ENCODE results near the gene PREX1. TPM values are rescaled to one million over a fixed set of nuclear protein-coding genes. Genes with fewer than 3 reads are reported as not detected.
"Not testable (repeated sequence)": the region's sequence is repeated elsewhere in the genome, so short reads cannot be mapped to it uniquely, and the experiment has no call there.

PREX1 gene
- total and polyA plus RNA-seq, 10 donors = 36.7 to 279 (median 157) TPM

DNA sequence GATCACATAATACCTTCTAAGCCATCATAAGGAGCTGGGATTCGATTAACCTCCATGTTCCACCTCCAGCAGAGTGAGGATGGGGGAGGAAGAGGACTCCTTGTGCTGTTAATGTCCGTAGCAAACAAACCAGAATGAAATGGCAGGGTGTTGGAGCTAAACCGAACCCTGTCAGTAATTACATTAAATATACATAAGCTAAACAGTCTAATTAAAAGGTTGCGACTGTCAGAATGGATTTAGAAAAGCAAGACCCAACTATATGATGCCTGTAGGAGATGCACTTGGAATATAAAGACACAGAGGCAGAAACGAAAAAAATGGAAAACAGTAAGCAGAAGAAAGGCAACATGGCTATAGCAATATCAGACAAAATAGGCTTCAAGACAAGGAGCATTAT, 13.2 kb downstream of the PREX1 start:
- H3K9me3 ChIP-seq = no peaks in the 10 kb centered on the region
- H3K36me3 ChIP-seq = peaks cover 0 to 72% (median 0%) of the 10 kb centered on the region in 6 donors
- H3K4me1 ChIP-seq = peaks cover 39 to 100% (median 94%) of the 10 kb centered on the region in 6 donors
- no peaks in the 10 kb centered on the region for H3K27me3 ChIP-seq (replicated peaks in 1 of 7)
- no peak for DNase-seq
- H3K4me3 ChIP-seq = no peak overlapping the region
- TF ChIP-seq CTCF (IDR thresholded peaks at IDR 0.05 in 8 of 11, conservative IDR thresholded peaks at IDR 0.05 in 3 of 11) = no peak
- no peak for TF ChIP-seq POLR2AphosphoS5 (IDR thresholded peaks at IDR 0.05)
- TF ChIP-seq POLR2A (IDR thresholded peaks at IDR 0.05) = no peak
- 91 to 96% (median 94%) methylated on average over 5 of the region's 5 CpGs for WGBS, 5 donors
- H3K27ac ChIP-seq = peak overlapping the region in 2 of 8 donors; percentile 3 to 15
- intact Hi-C loops (cut with DNase I; ENCODE audit: low total_unique reads) = no loop called here

- TF ChIP-seq POLR2AphosphoS5 (IDR thresholded peaks at IDR 0.05) = peak in 1 of 3 donors; percentile 8
- no peak for TF ChIP-seq POLR2A (IDR thresholded peaks at IDR 0.05)
- no peaks in the 10 kb centered on the region for H3K27me3 ChIP-seq (replicated peaks in 1 of 7)
- no peaks in the 10 kb centered on the region for H3K9me3 ChIP-seq
- H3K27ac ChIP-seq = peak overlapping the region in 3 of 8 donors; percentile 3 to 37 (median 21)
- H3K36me3 ChIP-seq = peaks cover 0 to 70% (median 0%) of the 10 kb centered on the region in 6 donors
- peaks cover 36 to 100% (median 94%) of the 10 kb centered on the region in 6 donors for H3K4me1 ChIP-seq
- no peak overlapping the region for H3K4me3 ChIP-seq
- no peak for DNase-seq
- intact Hi-C loops (cut with DNase I; ENCODE audit: low total_unique reads) = no loop called here
- WGBS, 5 donors = 55 to 85% (median 73%) methylated on average over 5 of the region's 5 CpGs
Observed at GRCh38 chr20:48813930-48814546, 13.8 kb downstream of the PREX1 start.

DNA sequence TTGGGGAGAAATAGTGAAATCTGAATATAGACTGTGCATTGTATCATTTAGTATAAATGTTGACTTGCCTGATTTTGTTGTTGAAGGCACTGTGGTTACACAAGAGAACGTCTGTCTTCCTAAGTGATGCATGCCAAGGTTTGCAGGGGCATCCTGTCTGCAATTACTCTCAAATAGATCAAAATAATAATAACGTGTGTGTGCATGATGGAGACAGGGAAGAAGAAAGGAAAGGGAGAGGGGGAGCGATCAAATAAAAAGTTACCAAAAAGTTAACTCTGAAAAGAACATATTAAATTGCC, 14.4 kb downstream of the PREX1 start:
- WGBS, 5 donors = 36 to 44% (median 39%) methylated on average over 3 of the region's 3 CpGs
- peaks cover 29 to 100% (median 90%) of the 10 kb centered on the region in 6 donors for H3K4me1 ChIP-seq

GRCh38 chr20:48812600-48813445, 15.0 kb downstream of the PREX1 start:
- TF ChIP-seq CTCF (IDR thresholded peaks at IDR 0.05 in 8 of 11, conservative IDR thresholded peaks at IDR 0.05 in 3 of 11) (no peak), POLR2A (IDR thresholded peaks at IDR 0.05) (no peak), POLR2AphosphoS5 (IDR thresholded peaks at IDR 0.05) (peak in 1 of 3 donors; percentile 45)
- Histone ChIP-seq H3K4me1 (peaks cover 24 to 100% (median 87%) of the 10 kb centered on the region in 6 donors), H3K27me3 (replicated peaks in 1 of 7) (no peaks in the 10 kb centered on the region), H3K4me3 (no peak overlapping the region), H3K36me3 (peaks cover 0 to 70% (median 0%) of the 10 kb centered on the region in 6 donors), H3K9me3 (peaks cover 0 to 1% (median 0%) of the 10 kb centered on the region in 8 donors), H3K27ac (peak overlapping the region in 4 of 8 donors; percentile 3 to 37 (median 17))
- 80 to 86% (median 83%) methylated on average over 15 of the region's 15 CpGs for WGBS, 5 donors
- intact Hi-C loops (cut with DNase I; ENCODE audit: low total_unique reads) = no loop called here
- DNase-seq = peak; percentile 56

More for the DNA sequence above, 14.4 kb downstream of the PREX1 start:
- H3K27me3 ChIP-seq (replicated peaks in 1 of 7) = no peaks in the 10 kb centered on the region
- TF ChIP-seq POLR2AphosphoS5 (IDR thresholded peaks at IDR 0.05) = no peak
- TF ChIP-seq CTCF (IDR thresholded peaks at IDR 0.05 in 8 of 11, conservative IDR thresholded peaks at IDR 0.05 in 3 of 11) = no peak
- TF ChIP-seq POLR2A (IDR thresholded peaks at IDR 0.05) = no peak
- peaks cover 0 to 70% (median 0%) of the 10 kb centered on the region in 6 donors for H3K36me3 ChIP-seq
- H3K9me3 ChIP-seq = no peaks in the 10 kb centered on the region
- DNase-seq = no peak
- peak overlapping the region in 3 of 8 donors; percentile 3 to 37 (median 21) for H3K27ac ChIP-seq
- no peak overlapping the region for H3K4me3 ChIP-seq
- intact Hi-C loops (cut with DNase I; ENCODE audit: low total_unique reads) = no loop called here

GRCh38 chr20:48812114-48812513, 15.7 kb downstream of the PREX1 start:
- H3K27me3 ChIP-seq (replicated peaks in 1 of 7); H3K27ac ChIP-seq; H3K9me3 ChIP-seq; DNase-seq; intact Hi-C loops (cut with DNase I; ENCODE audit: low total_unique reads); H3K4me3 ChIP-seq: not testable (repeated sequence)
- 85 to 98% (median 94%) methylated on average over 1 of the region's 1 CpG for WGBS, 5 donors
- H3K36me3 ChIP-seq = peaks cover 0 to 71% (median under 1%) of the 10 kb centered on the region in 6 donors
- peaks cover 16 to 98% (median 81%) of the 10 kb centered on the region in 6 donors for H3K4me1 ChIP-seq

Data from spleen (tissue), 11 donors.